DOHH2 (cell line): ENCODE data around the gene CARD10.
"Not testable (repeated sequence)": the region's sequence is repeated elsewhere in the genome, so short reads cannot be mapped to it uniquely, and the experiment has no call there.

Experiments used
- H3F3A ChIP-seq: fragments of 200-600 bp; sonication (generic), shearing (Covaris generic); 2 replicates; pipeline ENCODE4 v1.6.0; 2016; ENCODE audit warnings: antibody characterized with exemption, mild to moderate bottlenecking; ENCODE audit not compliant: control insufficient read depth, insufficient read depth
- H3K27ac ChIP-seq: fragments of 200-600 bp; sonication (generic); 2 replicates; pipeline ENCODE4 v1.5.1; 2014; ENCODE audit warnings: low read depth, mild to moderate bottlenecking, low read length, moderate library complexity
- H3K27me3 ChIP-seq: fragments of 200-600 bp; sonication (generic); 2 replicates; pipeline ENCODE4 v1.6.1; 2014; ENCODE audit warnings: mild to moderate bottlenecking, low read length, mixed read lengths; ENCODE audit not compliant: control insufficient read depth
- H3K36me3 ChIP-seq: fragments of 200-600 bp; sonication (generic); 2 replicates; pipeline ENCODE4 v1.6.1; 2014; ENCODE audit warnings: mild to moderate bottlenecking, low read length, moderate library complexity, mixed read lengths; ENCODE audit not compliant: control insufficient read depth
- H3K4me1 ChIP-seq: fragments of 200-600 bp; sonication (generic); 2 replicates; pipeline ENCODE4 v1.6.1; 2014; ENCODE audit warnings: mild to moderate bottlenecking, low read length, mixed read lengths; ENCODE audit not compliant: control insufficient read depth
- H3K4me2 ChIP-seq: fragments of 200-600 bp; sonication (generic); 2 replicates; pipeline ENCODE4 v1.6.0; 2014; ENCODE audit warnings: mild to moderate bottlenecking, low read length, moderate library complexity
- H3K4me3 ChIP-seq: fragments of 200-600 bp; sonication (generic); 2 replicates; pipeline ENCODE4 v1.5.1; 2014; ENCODE audit warnings: mild to moderate bottlenecking, low read length, mixed read lengths
- H3K79me2 ChIP-seq: fragments of 200-600 bp; sonication (generic); 2 replicates; pipeline ENCODE4 v1.6.1; 2014; ENCODE audit warnings: mild to moderate bottlenecking, low read length, mixed read lengths; ENCODE audit not compliant: control insufficient read depth
- H3K9me2 ChIP-seq: fragments of 200-600 bp; sonication (generic); replicated peaks from 2 replicates; pipeline ENCODE4 v1.6.1; 2014; ENCODE audit warnings: mild to moderate bottlenecking, low read length, mixed read lengths; ENCODE audit not compliant: control insufficient read depth
- H3K9me3 ChIP-seq: fragments of 200-600 bp; sonication (generic); 2 replicates; pipeline ENCODE4 v1.6.1; 2014; ENCODE audit warnings: antibody characterized with exemption, low read length, mixed read lengths; ENCODE audit not compliant: control insufficient read depth, insufficient read depth
- H4K20me1 ChIP-seq: fragments of 200-600 bp; sonication (generic); 2 replicates; pipeline ENCODE4 v1.6.0; 2014; ENCODE audit warnings: low read depth, mild to moderate bottlenecking, antibody characterized with exemption, low read length, moderate library complexity; ENCODE audit not compliant: control insufficient read depth, insufficient read depth
- EZH2phosphoT487 ChIP-seq: fragments of 200-600 bp; sonication (generic); IDR thresholded peaks from 2 replicates; pipeline ENCODE4 v1.6.1; 2017; ENCODE audit warnings: borderline replicate concordance, mild to moderate bottlenecking, antibody characterized with exemption, low read length, moderate library complexity, mixed read lengths
- TF ChIP-seq, protein P1 (sequence below): fragments of 200-600 bp; sonication (generic); IDR thresholded peaks from one replicate; pipeline ENCODE4 v1.5.1; 2014; ENCODE audit warnings: antibody characterized with exemption, mild to moderate bottlenecking, low read depth, low read length; ENCODE audit not compliant: poor library complexity, severe bottlenecking

The CARD10 gene

DNA sequence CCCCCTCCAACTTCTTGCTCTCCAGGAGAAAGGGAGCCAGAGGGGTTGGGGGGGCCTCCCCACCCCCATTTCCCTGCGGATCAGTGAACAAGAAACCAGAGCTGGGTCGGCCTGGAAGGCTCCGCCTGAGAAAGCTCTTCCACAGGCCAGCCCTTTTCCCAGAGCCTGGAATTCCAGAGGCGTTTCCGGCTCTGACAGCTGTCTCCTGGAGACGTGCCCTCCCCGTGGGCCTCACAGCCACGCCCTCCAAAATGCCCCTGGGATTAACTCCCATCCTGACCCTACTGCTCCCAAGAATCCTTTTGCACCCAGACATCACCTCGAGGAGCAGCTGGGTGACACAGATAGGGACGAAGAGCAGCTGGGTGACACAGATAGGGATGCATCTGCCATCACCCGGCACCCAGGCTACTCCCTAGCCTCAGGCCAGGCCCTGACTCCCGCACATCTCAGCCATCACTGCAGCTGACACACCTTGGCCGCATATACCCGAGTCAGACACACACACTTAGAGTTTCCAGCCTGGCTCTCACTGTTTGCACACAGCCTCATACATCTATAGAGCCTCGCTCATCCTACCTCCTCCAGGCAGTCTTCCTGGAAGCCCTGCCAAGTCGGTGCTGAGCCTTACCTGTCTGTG lies 33.4 kb upstream of the CARD10 start:
- Histone ChIP-seq H3K4me1 (no peaks in the 10 kb centered on the region), H3K9me2 (no peaks in the 10 kb centered on the region), H3K27me3 (peaks cover 13% of the 10 kb centered on the region; the same call in 1 of the 2 replicates), H3F3A (no peaks in the 10 kb centered on the region), H3K9me3 (no peaks in the 10 kb centered on the region), H3K27ac (no peak overlapping the region), H3K4me2 (no peak overlapping the region), H3K79me2 (no peaks in the 10 kb centered on the region), H4K20me1 (no peaks in the 10 kb centered on the region), H3K4me3 (no peak overlapping the region), H3K36me3 (no peaks in the 10 kb centered on the region)
- TF ChIP-seq, protein P1, sequence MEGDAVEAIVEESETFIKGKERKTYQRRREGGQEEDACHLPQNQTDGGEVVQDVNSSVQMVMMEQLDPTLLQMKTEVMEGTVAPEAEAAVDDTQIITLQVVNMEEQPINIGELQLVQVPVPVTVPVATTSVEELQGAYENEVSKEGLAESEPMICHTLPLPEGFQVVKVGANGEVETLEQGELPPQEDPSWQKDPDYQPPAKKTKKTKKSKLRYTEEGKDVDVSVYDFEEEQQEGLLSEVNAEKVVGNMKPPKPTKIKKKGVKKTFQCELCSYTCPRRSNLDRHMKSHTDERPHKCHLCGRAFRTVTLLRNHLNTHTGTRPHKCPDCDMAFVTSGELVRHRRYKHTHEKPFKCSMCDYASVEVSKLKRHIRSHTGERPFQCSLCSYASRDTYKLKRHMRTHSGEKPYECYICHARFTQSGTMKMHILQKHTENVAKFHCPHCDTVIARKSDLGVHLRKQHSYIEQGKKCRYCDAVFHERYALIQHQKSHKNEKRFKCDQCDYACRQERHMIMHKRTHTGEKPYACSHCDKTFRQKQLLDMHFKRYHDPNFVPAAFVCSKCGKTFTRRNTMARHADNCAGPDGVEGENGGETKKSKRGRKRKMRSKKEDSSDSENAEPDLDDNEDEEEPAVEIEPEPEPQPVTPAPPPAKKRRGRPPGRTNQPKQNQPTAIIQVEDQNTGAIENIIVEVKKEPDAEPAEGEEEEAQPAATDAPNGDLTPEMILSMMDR: no peak
- no peak for TF ChIP-seq EZH2phosphoT487

DNA sequence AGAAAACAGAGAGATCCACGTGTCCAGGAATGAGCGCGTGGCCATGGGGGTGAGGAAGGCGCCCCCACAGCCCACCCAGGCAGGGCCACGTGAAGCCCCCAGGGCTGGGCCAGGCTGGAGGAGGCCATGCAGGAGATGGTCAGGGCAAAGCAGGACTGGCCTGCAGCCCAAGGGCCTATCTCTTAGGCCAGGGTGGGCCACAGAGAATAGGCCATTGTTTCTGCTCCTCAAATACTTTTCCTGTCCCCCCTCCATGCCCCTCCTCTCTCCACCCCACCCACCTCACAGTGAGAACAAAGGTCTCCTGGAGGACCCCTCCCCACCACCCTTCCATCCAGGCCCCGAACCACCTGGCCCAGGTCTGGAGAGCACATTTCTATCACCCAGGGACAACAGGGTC lies 32.8 kb upstream of the CARD10 start:
- Histone ChIP-seq H3K9me3 (no peaks in the 10 kb centered on the region), H3K27me3 (peaks cover 11% of the 10 kb centered on the region; the same call in 1 of the 2 replicates), H3K4me2 (no peak overlapping the region), H3F3A (no peaks in the 10 kb centered on the region), H3K36me3 (no peaks in the 10 kb centered on the region), H4K20me1 (no peaks in the 10 kb centered on the region), H3K79me2 (no peaks in the 10 kb centered on the region), H3K4me3 (no peak overlapping the region), H3K4me1 (no peaks in the 10 kb centered on the region), H3K27ac (no peak overlapping the region), H3K9me2 (no peaks in the 10 kb centered on the region)
- TF ChIP-seq, protein P1: no peak
- no peak for TF ChIP-seq EZH2phosphoT487

DNA sequence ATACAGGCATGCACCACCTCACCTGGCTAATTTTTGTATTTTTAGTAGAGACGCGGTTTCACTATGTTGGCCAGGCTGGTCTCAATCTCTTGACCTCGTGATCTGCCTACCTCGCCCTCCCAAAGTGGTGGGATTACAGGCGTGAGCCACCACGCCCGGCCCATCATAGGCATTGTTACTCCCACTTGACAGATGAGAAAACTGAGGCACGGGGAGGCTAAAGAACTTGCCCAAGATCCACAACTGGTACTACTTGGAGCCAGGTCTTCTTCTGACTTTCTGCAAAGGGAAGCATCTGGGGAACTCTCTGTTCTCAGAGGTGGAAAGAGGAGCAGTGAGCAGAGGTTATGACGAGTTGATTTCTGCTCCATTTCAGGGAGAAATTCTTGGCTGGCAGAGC lies 31.7 kb upstream of the CARD10 start:
- not testable (repeated sequence) for H3K9me3 ChIP-seq, H3K9me2 ChIP-seq, H3K4me1 ChIP-seq, H3K79me2 ChIP-seq, H3F3A ChIP-seq, H3K4me2 ChIP-seq, H4K20me1 ChIP-seq, H3K27me3 ChIP-seq, H3K27ac ChIP-seq, H3K36me3 ChIP-seq, H3K4me3 ChIP-seq

DNA sequence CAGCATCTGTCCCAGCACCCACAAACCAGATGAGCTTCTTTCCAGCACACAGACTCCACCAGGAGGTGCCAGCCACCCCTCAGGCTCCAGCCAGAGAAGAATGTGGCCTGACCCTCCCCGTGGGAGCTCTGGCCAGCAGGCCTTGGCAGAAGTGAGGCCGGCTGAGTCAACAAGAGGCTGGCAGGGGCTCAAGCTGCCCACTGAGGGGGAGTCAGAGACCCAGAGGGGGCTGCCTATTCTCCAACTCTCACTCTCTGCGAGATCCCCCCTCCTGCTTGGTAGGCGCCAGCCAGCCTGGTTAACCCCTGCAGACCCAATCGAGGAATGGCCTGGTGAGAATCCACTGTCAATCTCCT lies 30.5 kb upstream of the CARD10 start:
- no peaks in the 10 kb centered on the region for H3K36me3 ChIP-seq
- no peak overlapping the region for H3K27ac ChIP-seq
- no peaks in the 10 kb centered on the region for H3K79me2 ChIP-seq
- H3F3A ChIP-seq: no peaks in the 10 kb centered on the region
- no peaks in the 10 kb centered on the region for H3K9me3 ChIP-seq
- H4K20me1 ChIP-seq: no peaks in the 10 kb centered on the region
- H3K4me3 ChIP-seq: no peak overlapping the region
- peaks cover 11% of the 10 kb centered on the region; the same call in 1 of the 2 replicates for H3K27me3 ChIP-seq
- H3K4me1 ChIP-seq: no peaks in the 10 kb centered on the region
- no peaks in the 10 kb centered on the region for H3K9me2 ChIP-seq
- no peak for TF ChIP-seq EZH2phosphoT487
- TF ChIP-seq, protein P1: no peak
- no peak overlapping the region for H3K4me2 ChIP-seq
